ENCODE results near the gene SMIM22.

Gene SMIM22

GRCh38 chr16:4801051-4801961 is 6.1 kb downstream of the SMIM22 start:
- no peak for TF ChIP-seq CTCF (IDR thresholded peaks at IDR 0.05; ENCODE audit: low read depth, low read length, missing control alignments)
- H3K4me3 ChIP-seq (replicated peaks; ENCODE audit: low read depth, low read length) = peak overlapping the region; percentile 58
- DNase-seq (ENCODE audit: extremely low read depth, low read depth) = no peak

DNA sequence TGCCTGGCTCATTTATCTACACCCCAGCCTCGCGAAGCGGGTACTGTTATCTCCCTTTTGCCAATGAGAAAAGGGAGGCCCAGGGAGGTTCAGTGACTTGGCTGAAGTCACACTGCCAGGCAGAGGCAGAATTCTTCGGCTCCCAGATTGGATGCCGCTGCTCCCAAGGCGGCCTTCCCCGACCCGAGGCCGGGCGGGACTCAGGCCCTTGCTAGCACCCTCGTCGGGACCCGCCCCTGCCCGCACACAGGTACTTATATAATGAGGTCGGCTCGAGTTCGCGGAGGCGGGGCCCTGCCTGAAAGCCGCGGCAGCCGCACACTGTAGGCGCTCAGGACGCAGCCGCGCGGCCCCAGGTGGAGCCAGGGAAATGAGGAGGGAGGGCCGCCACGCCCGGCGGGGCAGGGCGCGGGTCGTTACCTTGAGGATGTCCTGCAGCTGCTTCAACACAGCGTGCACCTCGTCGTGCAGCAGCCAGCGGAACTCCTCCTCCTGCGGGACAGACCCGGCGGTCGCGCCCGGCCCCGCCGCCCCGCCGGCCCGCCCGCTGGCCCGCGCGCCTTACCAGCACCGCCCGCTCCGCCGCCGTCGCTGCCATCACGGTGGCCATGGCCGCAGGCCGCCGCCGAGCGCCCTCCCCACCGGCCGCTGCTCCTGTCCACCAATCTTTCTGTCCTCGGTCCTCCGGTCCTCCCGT is 6.9 kb downstream of the SMIM22 start, which contains the start of gene ROGDI:
ROGDI (minus strand) TSS at position 672 of the 697 bp plus-strand sequence; CDS start at position 610, 62 bp downstream.
- TF ChIP-seq CTCF (IDR thresholded peaks at IDR 0.05; ENCODE audit: low read depth, low read length, missing control alignments) = no peak
- peak within 1 kb of the TSS; percentile 58 for H3K4me3 ChIP-seq (replicated peaks; ENCODE audit: low read depth, low read length)
- DNase-seq (ENCODE audit: extremely low read depth, low read depth) = no peak

DNA sequence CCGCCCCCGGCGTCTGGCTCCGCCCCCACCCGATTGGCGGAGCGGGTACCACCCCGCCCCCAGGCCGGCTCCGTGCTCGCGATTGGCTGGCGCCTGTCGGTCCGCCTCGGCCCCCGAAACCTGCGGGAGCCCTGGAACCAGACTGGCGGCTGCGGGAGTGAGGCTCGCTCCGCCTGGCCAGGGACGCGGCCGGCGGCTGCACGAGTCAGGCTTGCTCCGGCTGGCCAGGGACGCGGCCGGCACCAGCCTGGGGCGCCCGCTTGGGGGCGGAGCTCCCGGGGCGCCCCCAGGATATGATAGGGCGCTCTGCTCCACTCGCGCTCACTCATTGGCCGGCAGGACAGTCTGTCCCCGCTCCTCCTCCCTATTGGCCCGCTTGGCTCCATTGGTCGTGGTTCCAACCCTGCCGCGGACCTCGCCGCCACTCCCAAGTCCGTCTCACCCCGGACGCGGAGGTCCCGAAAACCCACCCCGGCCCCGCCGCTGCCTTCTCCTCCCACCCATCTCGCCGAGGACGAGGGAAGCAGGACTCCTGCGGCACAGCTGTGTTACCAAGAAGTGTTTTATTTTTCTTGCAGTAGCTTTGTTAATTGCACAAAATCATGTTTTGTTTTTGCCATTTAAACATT is 7.6 kb downstream of the SMIM22 start:
- peak overlapping the region; percentile 58 for H3K4me3 ChIP-seq (replicated peaks; ENCODE audit: low read depth, low read length)
- no peak for TF ChIP-seq CTCF (IDR thresholded peaks at IDR 0.05; ENCODE audit: low read depth, low read length, missing control alignments)
- peak; percentile 61 for DNase-seq (ENCODE audit: extremely low read depth, low read depth)

DNA sequence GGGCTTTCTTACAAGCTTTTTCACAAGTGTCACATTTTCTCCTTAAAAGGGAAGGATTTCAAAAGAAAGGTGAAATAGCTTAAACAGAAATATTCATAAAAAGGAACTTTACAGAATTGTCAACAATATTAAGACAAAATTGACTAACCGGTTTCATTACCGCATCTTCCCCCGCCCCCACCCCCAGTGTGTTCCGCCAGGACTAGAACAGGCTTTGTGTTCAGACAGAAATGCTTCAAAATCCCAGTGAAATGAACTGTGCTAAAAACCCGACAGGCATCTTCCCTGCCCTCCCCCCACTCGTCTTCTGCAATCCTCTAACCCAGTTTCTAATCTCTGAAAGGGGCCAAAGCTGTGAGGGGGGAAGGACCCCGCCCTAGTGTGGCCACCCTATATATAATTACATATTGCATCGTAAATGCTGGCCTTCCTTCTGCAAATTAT is 8.3 kb downstream of the SMIM22 start:
- DNase-seq (ENCODE audit: extremely low read depth, low read depth) = no peak
- TF ChIP-seq CTCF (IDR thresholded peaks at IDR 0.05; ENCODE audit: low read depth, low read length, missing control alignments) = no peak
- H3K4me3 ChIP-seq (replicated peaks; ENCODE audit: low read depth, low read length) = peak overlapping the region; percentile 58

GRCh38 chr16:4803898-4804762 is 9.0 kb downstream of the SMIM22 start:
- TF ChIP-seq CTCF (IDR thresholded peaks at IDR 0.05; ENCODE audit: low read depth, low read length, missing control alignments) = no peak
- H3K4me3 ChIP-seq (replicated peaks; ENCODE audit: low read depth, low read length) = no peak overlapping the region
- DNase-seq (ENCODE audit: extremely low read depth, low read depth) = no peak

DNA sequence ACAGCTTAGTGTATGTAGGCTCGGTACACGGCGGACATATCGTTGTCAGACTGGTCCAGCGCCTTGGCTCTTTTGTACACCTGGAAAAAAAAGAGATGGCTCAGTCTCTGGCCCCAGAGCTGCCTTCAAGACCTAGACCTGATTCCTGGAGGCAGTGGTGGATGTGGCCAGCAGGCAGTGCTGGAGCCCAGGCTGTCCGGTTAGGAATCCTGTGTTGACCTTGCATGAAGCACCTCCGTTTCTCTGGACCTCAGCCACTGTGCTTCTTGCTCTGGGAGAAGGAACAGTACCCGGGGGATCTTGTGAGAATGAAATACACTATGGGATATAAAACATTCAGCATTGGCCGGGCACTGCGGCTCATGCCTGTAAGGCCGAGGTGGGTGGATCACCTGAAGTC is 10.1 kb downstream of the SMIM22 start:
- TF ChIP-seq CTCF (IDR thresholded peaks at IDR 0.05; ENCODE audit: low read depth, low read length, missing control alignments) = no peak
- H3K4me3 ChIP-seq (replicated peaks; ENCODE audit: low read depth, low read length) = no peak overlapping the region
- DNase-seq (ENCODE audit: extremely low read depth, low read depth) = no peak
